ENCODE results near the gene TOX3. TPM values are rescaled to one million over a fixed set of nuclear protein-coding genes. Genes with fewer than 3 reads are reported as not detected.

The TOX3 gene
- total and polyA plus RNA-seq, 2 of the 13 experiments (the other 11 are each of a cell fraction or from before 2014, with no cell fraction given) = 14.5 to 98.6 TPM

- TF ChIP-seq RFX5 (IDR thresholded peaks at IDR 0.05; ENCODE audit: low read depth, low read length) = no peak
- no peak for TF ChIP-seq ZNF432 (CRISPR knock-in tag; IDR thresholded peaks at IDR 0.05; ENCODE audit: borderline replicate concordance)
- no peak for TF ChIP-seq MAFK (conservative IDR thresholded peaks at IDR 0.05 in 1 of 2, IDR thresholded peaks at IDR 0.05 in 1 of 2; ENCODE audit: low read length in 2 of 2)
- no peak for TF ChIP-seq SMC3 (IDR thresholded peaks at IDR 0.05; ENCODE audit: low read length)
- no peak for TF ChIP-seq TCF12 (IDR thresholded peaks at IDR 0.05)
- no peak for TF ChIP-seq TCF12 (CRISPR knock-in tag; IDR thresholded peaks at IDR 0.05)
These were observed 8.4 kb downstream of the TOX3 start (continued) for GRCh38 chr16:52538511-52538910.

- Histone ChIP-seq H3K36me3 (replicated peaks in 1 of 2; ENCODE audit: control insufficient read depth in 1 of 2, insufficient read depth in 2 of 2, low read length in 2 of 2) (peaks cover 19 to 61% of the 10 kb centered on the region in 2 experiments), H2AFZ (ENCODE audit: low read length) (no peak overlapping the region), H3K79me2 (ENCODE audit: insufficient read depth, low read length) (peaks cover 99% of the 10 kb centered on the region), H3K9me3 (ENCODE audit: low read length) (no peaks in the 10 kb centered on the region), H3K9ac (ENCODE audit: insufficient read depth, low read depth, low read length) (no peak overlapping the region), H3K4me1 (ENCODE audit: insufficient read depth, low read length) (peaks cover 80% of the 10 kb centered on the region), H3K27me3 (ENCODE audit: control insufficient read depth in 1 of 2, insufficient read depth in 2 of 2, low read length in 2 of 2) (no peaks in the 10 kb centered on the region), H3K4me3 (replicated peaks in 1 of 3; ENCODE audit: insufficient read depth in 1 of 3, low read depth in 2 of 3, low read length in 3 of 3) (no peak overlapping the region), H3K27ac (ENCODE audit: extremely low read length, insufficient read depth, low read length) (no peak overlapping the region), H4K20me1 (ENCODE audit: insufficient read depth, low read length) (peaks cover 80% of the 10 kb centered on the region), H3K4me2 (ENCODE audit: low read depth, low read length) (no peak overlapping the region)
- POLR2A ChIA-PET = interaction anchor here (0.5 to 2.9 kb wide), 5 partner anchors 10 to 40 kb away, joined by 3 to 10 read pairs (median 3); partner anchors contain the start of gene TOX3
- no peak for DNase-seq (ENCODE audit: low spot score)
- TF ChIP-seq CEBPZ (IDR thresholded peaks at IDR 0.05; ENCODE audit: low read length) (no peak), ZNF776 (CRISPR knock-in tag; IDR thresholded peaks at IDR 0.05) (no peak)
- intact Hi-C loops (cut with micrococcal nuclease; ENCODE audit: unreplicated experiment) = no loop called here
- CTCF ChIA-PET (ENCODE audit: low intra/inter-chr PET ratio, low total read pairs) = no interaction called here
- WGBS (ENCODE audit: low lambda C conversion rate) = 91% methylated on average over 3 of the region's 3 CpGs
- no peak for ATAC-seq
- in situ Hi-C loops (cut with HindIII; ENCODE audit: extremely low pct_ligation_motif_present, low pct_unique_long_range_greater_than_20kb) = no loop called here
- FAIRE-seq = no peak
- BruUV-seq (replicated peaks) = no TSS peak
These were observed 9.4 kb downstream of the TOX3 start for GRCh38 chr16:52537516-52537915.
